ENCODE measurements around the gene USP7. TPM values are rescaled to one million over a fixed set of nuclear protein-coding genes. Genes with fewer than 3 reads are reported as not detected.
"Not testable (repeated sequence)": the region's sequence is repeated elsewhere in the genome, so short reads cannot be mapped to it uniquely, and the experiment has no call there.

Gene USP7
- total and polyA plus RNA-seq, 4 donors, result 19.7 to 174 (median 56.0) TPM

GRCh38 chr16:8878523-8878911, 85.2 kb downstream of the USP7 start:
- DNase-seq (no peak), ATAC-seq (ENCODE audit: insufficient read depth, low FRiP score) (no peak)
- no peak overlapping the region for H3K4me3 ChIP-seq
- no peak overlapping the region for H3K9ac ChIP-seq (ENCODE audit: insufficient read depth in 1 of 2, low read length in 2 of 2)
- H3K36me3 ChIP-seq (ENCODE audit: control insufficient read depth in 4 of 4, insufficient read depth in 4 of 4, low read length in 4 of 4), result no peaks in the 10 kb centered on the region
- TF ChIP-seq CTCF (IDR thresholded peaks at IDR 0.05; ENCODE audit: control extremely low read depth, extremely low read depth), result no peak
- H3K27ac ChIP-seq (ENCODE audit: low read depth in 1 of 2, low read length in 1 of 2), result no peak overlapping the region
- peaks cover 0 to 6% (median 0%) of the 10 kb centered on the region in 5 donors for H3K4me1 ChIP-seq (ENCODE audit: control insufficient read depth in 5 of 5, insufficient read depth in 5 of 5, low read length in 5 of 5)
- 57 to 61% methylated on average over 6 of the region's 6 CpGs for WGBS, 2 donors
- H3K9me3 ChIP-seq (ENCODE audit: control insufficient read depth in 4 of 4, insufficient read depth in 3 of 4, low read length in 3 of 4), result no peaks in the 10 kb centered on the region
- no peaks in the 10 kb centered on the region for H3K27me3 ChIP-seq (ENCODE audit: control insufficient read depth in 3 of 3, insufficient read depth in 3 of 3, low read length in 2 of 3)

- H3K27me3 ChIP-seq (ENCODE audit: control insufficient read depth in 3 of 3, insufficient read depth in 3 of 3, low read length in 2 of 3), result no peaks in the 10 kb centered on the region
- no peak overlapping the region for H3K9ac ChIP-seq (ENCODE audit: insufficient read depth in 1 of 2, low read length in 2 of 2)
- peaks cover 0 to 6% (median 0%) of the 10 kb centered on the region in 5 donors for H3K4me1 ChIP-seq (ENCODE audit: control insufficient read depth in 5 of 5, insufficient read depth in 5 of 5, low read length in 5 of 5)
- 69 to 81% methylated on average over 8 of the region's 8 CpGs for WGBS, 2 donors
- TF ChIP-seq CTCF (IDR thresholded peaks at IDR 0.05; ENCODE audit: control extremely low read depth, extremely low read depth), result no peak
- DNase-seq (no peak), ATAC-seq (ENCODE audit: insufficient read depth, low FRiP score) (no peak)
- H3K4me3 ChIP-seq, result no peak overlapping the region
- no peak overlapping the region for H3K27ac ChIP-seq (ENCODE audit: low read depth in 1 of 2, low read length in 1 of 2)
- no peaks in the 10 kb centered on the region for H3K9me3 ChIP-seq (ENCODE audit: control insufficient read depth in 4 of 4, insufficient read depth in 3 of 4, low read length in 3 of 4)
- no peaks in the 10 kb centered on the region for H3K36me3 ChIP-seq (ENCODE audit: control insufficient read depth in 4 of 4, insufficient read depth in 4 of 4, low read length in 4 of 4)
These were observed 85.7 kb downstream of the USP7 start for GRCh38 chr16:8877894-8878522.

GRCh38 chr16:8875317-8875716, 88.4 kb downstream of the USP7 start:
- not testable (repeated sequence) for H3K27ac ChIP-seq (ENCODE audit: low read depth in 1 of 2, low read length in 1 of 2); H3K27me3 ChIP-seq (ENCODE audit: control insufficient read depth in 3 of 3, insufficient read depth in 3 of 3, low read length in 2 of 3); H3K9me3 ChIP-seq (ENCODE audit: control insufficient read depth in 4 of 4, insufficient read depth in 3 of 4, low read length in 3 of 4); ATAC-seq (ENCODE audit: insufficient read depth, low FRiP score); H3K36me3 ChIP-seq (ENCODE audit: control insufficient read depth in 4 of 4, insufficient read depth in 4 of 4, low read length in 4 of 4); DNase-seq; H3K4me3 ChIP-seq; H3K9ac ChIP-seq (ENCODE audit: insufficient read depth in 1 of 2, low read length in 2 of 2); H3K4me1 ChIP-seq (ENCODE audit: control insufficient read depth in 5 of 5, insufficient read depth in 5 of 5, low read length in 5 of 5)
- WGBS, 2 donors, result 75 to 79% methylated on average over 7 of the region's 7 CpGs

GRCh38 chr16:8874388-8874787, 89.3 kb downstream of the USP7 start:
- Histone ChIP-seq H3K9me3 (ENCODE audit: control insufficient read depth in 4 of 4, insufficient read depth in 3 of 4, low read length in 3 of 4) (no peaks in the 10 kb centered on the region), H3K36me3 (ENCODE audit: control insufficient read depth in 4 of 4, insufficient read depth in 4 of 4, low read length in 4 of 4) (no peaks in the 10 kb centered on the region), H3K4me3 (no peak overlapping the region), H3K27me3 (ENCODE audit: control insufficient read depth in 3 of 3, insufficient read depth in 3 of 3, low read length in 2 of 3) (no peaks in the 10 kb centered on the region), H3K4me1 (ENCODE audit: control insufficient read depth in 5 of 5, insufficient read depth in 5 of 5, low read length in 5 of 5) (peaks cover 0 to 5% (median 3%) of the 10 kb centered on the region in 5 donors), H3K27ac (ENCODE audit: low read depth in 1 of 2, low read length in 1 of 2) (no peak overlapping the region), H3K9ac (ENCODE audit: insufficient read depth in 1 of 2, low read length in 2 of 2) (no peak overlapping the region)
- 49 to 53% methylated on average over 6 of the region's 6 CpGs for WGBS, 2 donors
- DNase-seq, result peak; percentile 32 to 72 (median 58)
- no peak for TF ChIP-seq CTCF (IDR thresholded peaks at IDR 0.05; ENCODE audit: control extremely low read depth, extremely low read depth)
- ATAC-seq (ENCODE audit: insufficient read depth, low FRiP score), result no peak

GRCh38 chr16:8873866-8874195, 89.9 kb downstream of the USP7 start:
- not testable (repeated sequence) for DNase-seq; H3K9me3 ChIP-seq (ENCODE audit: control insufficient read depth in 4 of 4, insufficient read depth in 3 of 4, low read length in 3 of 4); H3K4me1 ChIP-seq (ENCODE audit: control insufficient read depth in 5 of 5, insufficient read depth in 5 of 5, low read length in 5 of 5); H3K9ac ChIP-seq (ENCODE audit: insufficient read depth in 1 of 2, low read length in 2 of 2); H3K27ac ChIP-seq (ENCODE audit: low read depth in 1 of 2, low read length in 1 of 2); H3K27me3 ChIP-seq (ENCODE audit: control insufficient read depth in 3 of 3, insufficient read depth in 3 of 3, low read length in 2 of 3); ATAC-seq (ENCODE audit: insufficient read depth, low FRiP score); H3K36me3 ChIP-seq (ENCODE audit: control insufficient read depth in 4 of 4, insufficient read depth in 4 of 4, low read length in 4 of 4); H3K4me3 ChIP-seq
- 93 to 95% methylated on average over 7 of the region's 7 CpGs for WGBS, 2 donors

Data from lung (tissue), 12 donors.